Measurements from ENCODE around the gene SPARCL1.

Gene SPARCL1

GRCh38 chr4:87521319-87521718 is 7.9 kb downstream of the SPARCL1 start (continued):
- no peak for TF ChIP-seq POU6F1 (CRISPR knock-in tag; IDR thresholded peaks at IDR 0.05; ENCODE audit: borderline replicate concordance, low read depth)

GRCh38 chr4:87517621-87518020 is 11.6 kb downstream of the SPARCL1 start:
- TF ChIP-seq ZNF565 (CRISPR knock-in tag; conservative IDR thresholded peaks at IDR 0.05; ENCODE audit: low read depth) (no peak), ZFP3 (CRISPR knock-in tag; IDR thresholded peaks at IDR 0.05) (no peak), TCF4 (CRISPR knock-in tag; IDR thresholded peaks at IDR 0.05; ENCODE audit: borderline replicate concordance) (no peak), ZNF8 (CRISPR knock-in tag; IDR thresholded peaks at IDR 0.05) (no peak), SNAI2 (CRISPR knock-in tag; IDR thresholded peaks at IDR 0.05) (no peak), RARB (CRISPR knock-in tag; IDR thresholded peaks at IDR 0.05) (no peak), ARNTL (CRISPR knock-in tag; IDR thresholded peaks at IDR 0.05; ENCODE audit: borderline replicate concordance, low read depth) (no peak), ESRRG (CRISPR knock-in tag; IDR thresholded peaks at IDR 0.05) (no peak), PATZ1 (CRISPR knock-in tag; IDR thresholded peaks at IDR 0.05; ENCODE audit: borderline replicate concordance) (no peak), TSHZ2 (CRISPR knock-in tag; IDR thresholded peaks at IDR 0.05) (no peak), ZNF70 (CRISPR knock-in tag; IDR thresholded peaks at IDR 0.05) (no peak), TOX (CRISPR knock-in tag; IDR thresholded peaks at IDR 0.05; ENCODE audit: borderline replicate concordance) (no peak), ZFP30 (CRISPR knock-in tag; IDR thresholded peaks at IDR 0.05) (no peak)
- ATAC-seq, result no peak

- no peak for ATAC-seq
- TF ChIP-seq ISL1 (CRISPR knock-in tag; IDR thresholded peaks at IDR 0.05) (peak; percentile 63), ESRRG (CRISPR knock-in tag; IDR thresholded peaks at IDR 0.05) (no peak)
Measured at GRCh38 chr4:87516683-87517082, 12.5 kb downstream of the SPARCL1 start.

- no peak for TF ChIP-seq TCF4 (CRISPR knock-in tag; IDR thresholded peaks at IDR 0.05; ENCODE audit: borderline replicate concordance)
- no peak for TF ChIP-seq PATZ1 (CRISPR knock-in tag; IDR thresholded peaks at IDR 0.05; ENCODE audit: borderline replicate concordance)
- no peak for TF ChIP-seq ZFP3 (CRISPR knock-in tag; IDR thresholded peaks at IDR 0.05)
- no peak for TF ChIP-seq POU6F1 (CRISPR knock-in tag; IDR thresholded peaks at IDR 0.05; ENCODE audit: borderline replicate concordance, low read depth)
- no peak for TF ChIP-seq ZNF8 (CRISPR knock-in tag; IDR thresholded peaks at IDR 0.05)
- TF ChIP-seq ZFP30 (CRISPR knock-in tag; IDR thresholded peaks at IDR 0.05), result no peak
- TF ChIP-seq CSDC2 (CRISPR knock-in tag; IDR thresholded peaks at IDR 0.05), result no peak
- no peak for TF ChIP-seq PPARA (CRISPR knock-in tag; IDR thresholded peaks at IDR 0.05; ENCODE audit: borderline replicate concordance)
- TF ChIP-seq ESRRG (CRISPR knock-in tag; IDR thresholded peaks at IDR 0.05), result no peak
- TF ChIP-seq SNAI2 (CRISPR knock-in tag; IDR thresholded peaks at IDR 0.05), result no peak
- TF ChIP-seq ARNTL (CRISPR knock-in tag; IDR thresholded peaks at IDR 0.05; ENCODE audit: borderline replicate concordance, low read depth), result no peak
- no peak for TF ChIP-seq BACH2 (CRISPR knock-in tag; IDR thresholded peaks at IDR 0.05; ENCODE audit: borderline replicate concordance)
- TF ChIP-seq ISL1 (CRISPR knock-in tag; IDR thresholded peaks at IDR 0.05), result no peak
- TF ChIP-seq ZNF565 (CRISPR knock-in tag; conservative IDR thresholded peaks at IDR 0.05; ENCODE audit: low read depth), result no peak
- TF ChIP-seq RARB (CRISPR knock-in tag; IDR thresholded peaks at IDR 0.05), result no peak
- no peak for TF ChIP-seq GLIS3 (CRISPR knock-in tag; IDR thresholded peaks at IDR 0.05)
- no peak for TF ChIP-seq TOX (CRISPR knock-in tag; IDR thresholded peaks at IDR 0.05; ENCODE audit: borderline replicate concordance)
- no peak for TF ChIP-seq CSRNP3 (CRISPR knock-in tag; IDR thresholded peaks at IDR 0.05)
- no peak for ATAC-seq
Measured at GRCh38 chr4:87512400-87512799, 16.8 kb downstream of the SPARCL1 start.

Data from SK-N-SH treated with all-trans-retinoic acid at 6 μM for 48 hours (cell line).